HepG2 (cell line): ENCODE results near the gene COLGALT1. TPM values are rescaled to one million over a fixed set of nuclear protein-coding genes. Genes with fewer than 3 reads are reported as not detected.

ENCODE experiments used
- BCL6 ChIP-seq: IDR thresholded peaks from 2 replicates; pipeline ENCODE4 v1.6.1; 2016; ENCODE audit warnings: missing genetic modification reagents, missing compliant biosample characterization
- CREB1 ChIP-seq, 2 experiments: fragments of 450-650 bp in 1 of 2; IDR thresholded peaks; 2 replicates each; pipeline ENCODE4 v1.6.1; 2016 to 2017; ENCODE audit warnings: control low read depth in 1 of 2, mild to moderate bottlenecking in 1 of 2, missing compliant biosample characterization in 1 of 2, missing genetic modification characterization in 1 of 2
- IRX3 ChIP-seq: sonication (generic); formaldehyde crosslinking; IDR thresholded peaks from 2 replicates; pipeline ENCODE4 v1.8.1; 2023; ENCODE audit warnings: mild to moderate bottlenecking, low read depth, missing genetic modification reagents, borderline replicate concordance
- KAT8 ChIP-seq: IDR thresholded peaks from 2 replicates; pipeline ENCODE4 v1.6.1; 2016; ENCODE audit warnings: missing genetic modification reagents, missing compliant biosample characterization
- MED13 ChIP-seq: sonication (generic); formaldehyde crosslinking; IDR thresholded peaks from 2 replicates; pipeline ENCODE4 v1.5.0; 2020; ENCODE audit warnings: missing genetic modification reagents
- MYC ChIP-seq: sonication (generic); formaldehyde crosslinking; IDR thresholded peaks from 2 replicates; pipeline ENCODE4 v1.9.0; 2021; ENCODE audit warnings: missing genetic modification reagents, borderline replicate concordance
- PITX1 ChIP-seq: sonication (generic); formaldehyde crosslinking; IDR thresholded peaks from 2 replicates; pipeline ENCODE4 v1.5.1; 2020; ENCODE audit warnings: mild to moderate bottlenecking, missing genetic modification reagents
- RARA ChIP-seq: IDR thresholded peaks from 2 replicates; pipeline ENCODE4 v1.6.1; 2016; ENCODE audit warnings: missing genetic modification reagents, missing compliant biosample characterization
- SATB2 ChIP-seq: sonication (generic); formaldehyde crosslinking; IDR thresholded peaks from 2 replicates; pipeline ENCODE4 v1.5.0; 2020; ENCODE audit warnings: missing genetic modification reagents
- TOPORS ChIP-seq: sonication (generic); formaldehyde crosslinking; IDR thresholded peaks from 2 replicates; pipeline ENCODE4 v1.8.0; 2023; ENCODE audit warnings: mild to moderate bottlenecking, missing genetic modification reagents
- ZBTB8A ChIP-seq: sonication (generic); formaldehyde crosslinking; IDR thresholded peaks from 2 replicates; pipeline ENCODE4 v1.4.0; 2020; ENCODE audit warnings: mild to moderate bottlenecking, low read depth, missing genetic modification reagents, borderline replicate concordance
- ZMYM3 ChIP-seq: sonication (generic); formaldehyde crosslinking; IDR thresholded peaks from 2 replicates; pipeline ENCODE4 v1.5.1; 2020; ENCODE audit warnings: mild to moderate bottlenecking, missing genetic modification reagents
- ZNF550 ChIP-seq: sonication (generic); formaldehyde crosslinking; IDR thresholded peaks from 2 replicates; pipeline ENCODE4 v1.4.0; 2020; ENCODE audit warnings: mild to moderate bottlenecking, missing genetic modification reagents, borderline replicate concordance
- ZNF749 ChIP-seq: sonication (generic); formaldehyde crosslinking; IDR thresholded peaks from 2 replicates; pipeline ENCODE4 v1.8.0; 2022; ENCODE audit warnings: mild to moderate bottlenecking, missing genetic modification reagents, moderate library complexity, borderline replicate concordance
- ZNF878 ChIP-seq: sonication (generic); formaldehyde crosslinking; IDR thresholded peaks from 2 replicates; pipeline ENCODE4 v1.8.1; 2023; ENCODE audit warnings: mild to moderate bottlenecking, missing genetic modification reagents, moderate library complexity
- ZSCAN20 ChIP-seq: sonication (generic); formaldehyde crosslinking; IDR thresholded peaks from 2 replicates; pipeline ENCODE4 v1.4.0; 2020; ENCODE audit warnings: missing genetic modification reagents, mild to moderate bottlenecking, borderline replicate concordance
- ZSCAN21 ChIP-seq: sonication (generic); formaldehyde crosslinking; IDR thresholded peaks from 2 replicates; pipeline ENCODE4 v1.8.0; 2022; ENCODE audit warnings: mild to moderate bottlenecking, missing genetic modification reagents, moderate library complexity, borderline replicate concordance
- polyA plus RNA-seq, 8 experiments: library from polyadenylated mRNA; depleted of rRNA in 3 of 8; stranded (reverse) in 7 of 8; unstranded in 1 of 8; fragments of >200 nt; fragmentation: Illumina TruSeq in 4 of 8; extraction: Trizol in 4 of 8; gene quantifications; 2 replicates each; pipeline versions ENCODE4 v1.2.1 to v1.2.3, GENCODE V29; 2011 to 2016; ENCODE audit warnings: low read depth in 4 of 8, missing spikeins in 1 of 8, mixed read lengths in 1 of 8; ENCODE audit not compliant: insufficient read depth in 1 of 8
- total RNA-seq, 5 experiments: library from RNA; depleted of rRNA; stranded (reverse); fragments of >200 nt; fragmentation: Illumina TruSeq; extraction: Trizol; gene quantifications; 2 replicates each; pipeline ENCODE4 v1.2.3, GENCODE V29; 2016; ENCODE audit warnings: low read depth in 1 of 5
- TF ChIP-seq, protein P1 (sequence below): sonication (generic); formaldehyde crosslinking; IDR thresholded peaks from 2 replicates; pipeline ENCODE4 v1.4.0; 2020; ENCODE audit warnings: missing genetic modification reagents, borderline replicate concordance
- TF ChIP-seq, protein P2 (sequence below): sonication (generic); formaldehyde crosslinking; IDR thresholded peaks from 2 replicates; pipeline ENCODE4 v1.4.0; 2020; ENCODE audit warnings: mild to moderate bottlenecking, missing genetic modification reagents
- TF ChIP-seq, protein P3 (sequence below): IDR thresholded peaks from 2 replicates; pipeline ENCODE4 v1.6.1; 2016; ENCODE audit warnings: mild to moderate bottlenecking, missing biosample characterization, missing genetic modification reagents
- TF ChIP-seq, protein P4 (sequence below): sonication (generic); formaldehyde crosslinking; IDR thresholded peaks from 2 replicates; pipeline ENCODE4 v1.4.0; 2020; ENCODE audit warnings: missing genetic modification reagents

The COLGALT1 gene
- total and polyA plus RNA-seq, 2 of the 13 experiments (the other 11 are each of a cell fraction or from before 2014, with no cell fraction given), result 58.0 to 211 TPM

DNA sequence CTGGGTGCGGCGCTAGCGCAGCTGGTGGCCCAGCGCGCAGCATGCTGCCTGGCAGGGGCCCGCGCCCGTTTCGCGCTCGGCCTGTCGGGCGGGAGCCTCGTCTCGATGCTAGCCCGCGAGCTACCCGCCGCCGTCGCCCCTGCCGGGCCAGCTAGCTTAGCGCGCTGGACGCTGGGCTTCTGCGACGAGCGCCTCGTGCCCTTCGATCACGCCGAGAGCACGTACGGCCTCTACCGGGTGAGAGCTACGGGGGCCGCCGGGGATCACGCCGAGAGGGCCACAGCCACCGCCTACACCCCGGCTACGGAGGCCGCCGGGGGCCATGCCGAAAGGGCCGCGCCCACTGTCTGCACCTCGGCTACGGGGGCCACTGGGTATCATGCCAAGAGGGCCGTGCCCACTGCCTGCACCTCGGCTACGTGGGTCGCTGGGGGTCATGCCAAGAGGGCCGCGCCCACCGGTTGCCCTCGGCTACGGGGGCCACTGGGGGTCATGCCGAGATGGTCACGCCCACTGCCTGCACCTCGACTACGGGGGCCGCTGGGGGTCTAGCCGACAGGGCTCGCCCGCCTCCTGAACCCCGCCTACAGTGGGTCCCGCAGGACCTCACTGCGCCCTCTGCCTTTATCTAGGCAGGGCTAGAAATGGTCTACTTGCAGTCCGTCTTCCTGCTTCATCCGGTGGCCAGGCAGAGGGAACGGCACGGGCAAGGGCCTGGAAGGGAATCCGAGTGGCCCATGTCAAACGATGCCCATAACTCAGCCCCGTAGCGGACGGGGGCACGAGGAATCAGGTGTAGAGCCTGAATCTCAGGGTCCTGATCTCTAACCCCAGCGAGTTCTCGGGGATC lies 43.5 kb upstream of the COLGALT1 start (continued):
- TF ChIP-seq, protein P1, sequence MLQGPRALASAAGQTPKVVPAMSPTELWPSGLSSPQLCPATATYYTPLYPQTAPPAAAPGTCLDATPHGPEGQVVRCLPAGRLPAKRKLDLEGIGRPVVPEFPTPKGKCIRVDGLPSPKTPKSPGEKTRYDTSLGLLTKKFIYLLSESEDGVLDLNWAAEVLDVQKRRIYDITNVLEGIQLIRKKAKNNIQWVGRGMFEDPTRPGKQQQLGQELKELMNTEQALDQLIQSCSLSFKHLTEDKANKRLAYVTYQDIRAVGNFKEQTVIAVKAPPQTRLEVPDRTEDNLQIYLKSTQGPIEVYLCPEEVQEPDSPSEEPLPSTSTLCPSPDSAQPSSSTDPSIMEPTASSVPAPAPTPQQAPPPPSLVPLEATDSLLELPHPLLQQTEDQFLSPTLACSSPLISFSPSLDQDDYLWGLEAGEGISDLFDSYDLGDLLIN (CRISPR knock-in tag), result peak; percentile 35; the same call in 1 of the 2 replicates
- TF ChIP-seq MYC (CRISPR knock-in tag) (peak; percentile 95), KAT8 (CRISPR knock-in tag) (peak; percentile 94), ZSCAN21 (peak; percentile 71; the same call in 1 of the 2 replicates), CREB1 (IDR thresholded peaks at IDR 0.05) (0 out of 2 replicates have a peak, but pooled peaks have one; percentile 2), CREB1 (CRISPR knock-in tag; IDR thresholded peaks at IDR 0.05) (0 out of 2 replicates have a peak, but pooled peaks have one; percentile 16), PITX1 (peak; percentile 49), ZBTB8A (CRISPR knock-in tag) (peak; percentile 95), RARA (CRISPR knock-in tag) (peak; percentile 49; the same call in 1 of the 2 replicates), BCL6 (CRISPR knock-in tag) (peak; percentile 53), ZSCAN20 (CRISPR knock-in tag) (no peak; the same call in 1 of the 2 replicates), TOPORS (peak; percentile 91), SATB2 (peak; percentile 82; the same call in 1 of the 2 replicates), MED13 (CRISPR knock-in tag) (no peak), ZNF550 (CRISPR knock-in tag) (no peak), ZNF749 (peak; percentile 19; the same call in 1 of the 2 replicates), ZNF878 (CRISPR knock-in tag) (peak; percentile 86), ZMYM3 (CRISPR knock-in tag) (peak; percentile 91), IRX3 (CRISPR knock-in tag) (peak; percentile 90; the same call in 1 of the 2 replicates)
- TF ChIP-seq, protein P2, sequence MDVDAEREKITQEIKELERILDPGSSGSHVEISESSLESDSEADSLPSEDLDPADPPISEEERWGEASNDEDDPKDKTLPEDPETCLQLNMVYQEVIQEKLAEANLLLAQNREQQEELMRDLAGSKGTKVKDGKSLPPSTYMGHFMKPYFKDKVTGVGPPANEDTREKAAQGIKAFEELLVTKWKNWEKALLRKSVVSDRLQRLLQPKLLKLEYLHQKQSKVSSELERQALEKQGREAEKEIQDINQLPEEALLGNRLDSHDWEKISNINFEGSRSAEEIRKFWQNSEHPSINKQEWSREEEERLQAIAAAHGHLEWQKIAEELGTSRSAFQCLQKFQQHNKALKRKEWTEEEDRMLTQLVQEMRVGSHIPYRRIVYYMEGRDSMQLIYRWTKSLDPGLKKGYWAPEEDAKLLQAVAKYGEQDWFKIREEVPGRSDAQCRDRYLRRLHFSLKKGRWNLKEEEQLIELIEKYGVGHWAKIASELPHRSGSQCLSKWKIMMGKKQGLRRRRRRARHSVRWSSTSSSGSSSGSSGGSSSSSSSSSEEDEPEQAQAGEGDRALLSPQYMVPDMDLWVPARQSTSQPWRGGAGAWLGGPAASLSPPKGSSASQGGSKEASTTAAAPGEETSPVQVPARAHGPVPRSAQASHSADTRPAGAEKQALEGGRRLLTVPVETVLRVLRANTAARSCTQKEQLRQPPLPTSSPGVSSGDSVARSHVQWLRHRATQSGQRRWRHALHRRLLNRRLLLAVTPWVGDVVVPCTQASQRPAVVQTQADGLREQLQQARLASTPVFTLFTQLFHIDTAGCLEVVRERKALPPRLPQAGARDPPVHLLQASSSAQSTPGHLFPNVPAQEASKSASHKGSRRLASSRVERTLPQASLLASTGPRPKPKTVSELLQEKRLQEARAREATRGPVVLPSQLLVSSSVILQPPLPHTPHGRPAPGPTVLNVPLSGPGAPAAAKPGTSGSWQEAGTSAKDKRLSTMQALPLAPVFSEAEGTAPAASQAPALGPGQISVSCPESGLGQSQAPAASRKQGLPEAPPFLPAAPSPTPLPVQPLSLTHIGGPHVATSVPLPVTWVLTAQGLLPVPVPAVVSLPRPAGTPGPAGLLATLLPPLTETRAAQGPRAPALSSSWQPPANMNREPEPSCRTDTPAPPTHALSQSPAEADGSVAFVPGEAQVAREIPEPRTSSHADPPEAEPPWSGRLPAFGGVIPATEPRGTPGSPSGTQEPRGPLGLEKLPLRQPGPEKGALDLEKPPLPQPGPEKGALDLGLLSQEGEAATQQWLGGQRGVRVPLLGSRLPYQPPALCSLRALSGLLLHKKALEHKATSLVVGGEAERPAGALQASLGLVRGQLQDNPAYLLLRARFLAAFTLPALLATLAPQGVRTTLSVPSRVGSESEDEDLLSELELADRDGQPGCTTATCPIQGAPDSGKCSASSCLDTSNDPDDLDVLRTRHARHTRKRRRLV (CRISPR knock-in tag), result no peak
- TF ChIP-seq, protein P3, sequence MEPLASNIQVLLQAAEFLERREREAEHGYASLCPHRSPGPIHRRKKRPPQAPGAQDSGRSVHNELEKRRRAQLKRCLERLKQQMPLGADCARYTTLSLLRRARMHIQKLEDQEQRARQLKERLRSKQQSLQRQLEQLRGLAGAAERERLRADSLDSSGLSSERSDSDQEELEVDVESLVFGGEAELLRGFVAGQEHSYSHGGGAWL (CRISPR knock-in tag), result peak; percentile 96
- TF ChIP-seq, protein P4, sequence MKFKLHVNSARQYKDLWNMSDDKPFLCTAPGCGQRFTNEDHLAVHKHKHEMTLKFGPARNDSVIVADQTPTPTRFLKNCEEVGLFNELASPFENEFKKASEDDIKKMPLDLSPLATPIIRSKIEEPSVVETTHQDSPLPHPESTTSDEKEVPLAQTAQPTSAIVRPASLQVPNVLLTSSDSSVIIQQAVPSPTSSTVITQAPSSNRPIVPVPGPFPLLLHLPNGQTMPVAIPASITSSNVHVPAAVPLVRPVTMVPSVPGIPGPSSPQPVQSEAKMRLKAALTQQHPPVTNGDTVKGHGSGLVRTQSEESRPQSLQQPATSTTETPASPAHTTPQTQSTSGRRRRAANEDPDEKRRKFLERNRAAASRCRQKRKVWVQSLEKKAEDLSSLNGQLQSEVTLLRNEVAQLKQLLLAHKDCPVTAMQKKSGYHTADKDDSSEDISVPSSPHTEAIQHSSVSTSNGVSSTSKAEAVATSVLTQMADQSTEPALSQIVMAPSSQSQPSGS (CRISPR knock-in tag), result peak; percentile 56
